Measurements from ENCODE around the gene NUP153. TPM values are rescaled to one million over a fixed set of nuclear protein-coding genes. Genes with fewer than 3 reads are reported as not detected.
A peak's percentile ranks its signal among the peaks of the same experiment; 100 is the strongest.
"Not testable (repeated sequence)": the region's sequence is repeated elsewhere in the genome, so short reads cannot be mapped to it uniquely, and the experiment has no call there.

Gene NUP153
- total and polyA plus RNA-seq, 8 donors: 3.8 to 17.4 (median 11.0) TPM

GRCh38 chr6:17593246-17593645 lies 113.5 kb downstream of the NUP153 start:
- no peak for TF ChIP-seq CTCF (IDR thresholded peaks at IDR 0.05)
- Histone ChIP-seq H3K4me3 (no peak overlapping the region), H3K27ac (no peak overlapping the region), H3K4me1 (no peaks in the 10 kb centered on the region), H3K27me3 (no peaks in the 10 kb centered on the region), H3K9me3 (no peaks in the 10 kb centered on the region), H3K36me3 (no peaks in the 10 kb centered on the region)
- no peak for ATAC-seq
- no peak for DNase-seq
- FAIRE-seq: no peak
- intact Hi-C loops (cut with DNase I): loop anchor here in 1 of 3 donors (10.0 kb wide), 1 partner anchor 212 kb away; no protein-coding TSS in a partner anchor

- no peak for FAIRE-seq
- TF ChIP-seq CTCF (IDR thresholded peaks at IDR 0.05): no peak
- Histone ChIP-seq H3K36me3 (no peaks in the 10 kb centered on the region), H3K9me3 (no peaks in the 10 kb centered on the region), H3K27me3 (no peaks in the 10 kb centered on the region), H3K4me3 (no peak overlapping the region), H3K27ac (no peak overlapping the region), H3K4me1 (no peaks in the 10 kb centered on the region)
- intact Hi-C loops (cut with DNase I): loop anchor here in 1 of 3 donors (10.0 kb wide), 1 partner anchor 214 kb away; no protein-coding TSS in a partner anchor
- WGBS, 2 donors: 91 to 96% methylated on average over 1 of the region's 1 CpG
- no peak for ATAC-seq
- DNase-seq: no peak
Observed at GRCh38 chr6:17591287-17591686, 115.4 kb downstream of the NUP153 start.

- intact Hi-C loops (cut with DNase I): loop anchor here in 2 of 3 donors (10.0 kb wide), 2 partner anchors 215 to 435 kb away; no protein-coding TSS in a partner anchor
- Histone ChIP-seq H3K27me3 (no peaks in the 10 kb centered on the region), H3K9me3 (no peaks in the 10 kb centered on the region), H3K4me1 (no peaks in the 10 kb centered on the region), H3K36me3 (no peaks in the 10 kb centered on the region), H3K27ac (no peak overlapping the region), H3K4me3 (no peak overlapping the region)
- peak in 3 of 4 donors; percentile 64 to 81 (median 65) for ATAC-seq
- FAIRE-seq: no peak
- TF ChIP-seq CTCF (IDR thresholded peaks at IDR 0.05): no peak
- 71 to 72% methylated on average over 5 of the region's 5 CpGs for WGBS, 2 donors
- no peak for DNase-seq
Observed at GRCh38 chr6:17589406-17590096, 117.2 kb downstream of the NUP153 start.

- Histone ChIP-seq H3K4me1 (no peaks in the 10 kb centered on the region), H3K27me3 (no peaks in the 10 kb centered on the region), H3K9me3 (no peaks in the 10 kb centered on the region), H3K36me3 (no peaks in the 10 kb centered on the region), H3K27ac (no peak overlapping the region), H3K4me3 (no peak overlapping the region)
- FAIRE-seq (no peak), DNase-seq (no peak), ATAC-seq (no peak)
- no peak for TF ChIP-seq CTCF (IDR thresholded peaks at IDR 0.05)
- 61 to 71% methylated on average over 6 of the region's 6 CpGs for WGBS, 2 donors
- intact Hi-C loops (cut with DNase I): loop anchor here in 1 of 3 donors (10.0 kb wide), 1 partner anchor 433 kb away; no protein-coding TSS in a partner anchor
Observed at GRCh38 chr6:17588011-17588410, 118.7 kb downstream of the NUP153 start.

- intact Hi-C loops (cut with DNase I): loop anchor here in 1 of 3 donors (10.0 kb wide), 1 partner anchor 432 kb away; no protein-coding TSS in a partner anchor
- DNase-seq, H3K4me3 ChIP-seq, H3K36me3 ChIP-seq, H3K27me3 ChIP-seq, FAIRE-seq, H3K9me3 ChIP-seq, ATAC-seq, H3K4me1 ChIP-seq, H3K27ac ChIP-seq: not testable (repeated sequence)
- 85 to 92% methylated on average over 13 of the region's 13 CpGs for WGBS, 2 donors
Observed at GRCh38 chr6:17586623-17587022, 120.1 kb downstream of the NUP153 start.

Data from pancreas (tissue), 10 donors.